IMR-90 (cell line): Measurements from ENCODE around the gene ARFGAP2.

Experiments used
- BHLHE40 ChIP-seq: fragments of 150-350 bp; IDR thresholded peaks from 2 replicates; pipeline ENCODE4 v1.6.1; 2016; ENCODE audit warnings: mild to moderate bottlenecking, low read depth, low read length
- CHD1 ChIP-seq: IDR thresholded peaks from 2 replicates; pipeline ENCODE4 v1.6.1; 2012; ENCODE audit warnings: low read depth, low read length, improper control_type of control experiment
- CTCF ChIP-seq: conservative IDR thresholded peaks from 2 replicates; pipeline ENCODE4 v1.5.1; 2012; ENCODE audit warnings: mild to moderate bottlenecking, low read depth, low read length, improper control_type of control experiment
- FOS ChIP-seq: fragments of 150-350 bp; IDR thresholded peaks from 2 replicates; pipeline ENCODE4 v1.6.1; 2016; ENCODE audit warnings: low read depth, low read length
- MAFK ChIP-seq: IDR thresholded peaks from 2 replicates; pipeline ENCODE4 v1.6.1; 2012; ENCODE audit warnings: low read depth, low read length, improper control_type of control experiment
- POLR2A ChIP-seq: IDR thresholded peaks from 2 replicates; pipeline ENCODE4 v1.6.1; 2012; ENCODE audit warnings: mild to moderate bottlenecking, low read depth, low read length
- RAD21 ChIP-seq: IDR thresholded peaks from 2 replicates; pipeline ENCODE4 v1.6.1; 2012; ENCODE audit warnings: low read length, improper control_type of control experiment
- RCOR1 ChIP-seq: IDR thresholded peaks from 2 replicates; pipeline ENCODE4 v1.6.1; 2012; ENCODE audit warnings: mild to moderate bottlenecking, low read length, improper control_type of control experiment; ENCODE audit not compliant: insufficient replicate concordance
- SMC3 ChIP-seq: fragments of 150-350 bp; IDR thresholded peaks from 2 replicates; pipeline ENCODE4 v1.6.1; 2016; ENCODE audit warnings: low read depth, mild to moderate bottlenecking, antibody characterized with exemption, low read length, moderate library complexity

- TF ChIP-seq CTCF = no peak
- no peak for TF ChIP-seq SMC3
- no peak for TF ChIP-seq RAD21
- no peak for TF ChIP-seq POLR2A
- no peak for TF ChIP-seq RCOR1
- TF ChIP-seq BHLHE40 = no peak
- TF ChIP-seq FOS = no peak
- no peak for TF ChIP-seq CHD1
- no peak for TF ChIP-seq MAFK
Measured at GRCh38 chr11:47185305-47186075, 8.8 kb upstream of the ARFGAP2 start.
